ENCODE results near the gene PICALM.

- TF ChIP-seq CTCF (IDR thresholded peaks at IDR 0.05; ENCODE audit: borderline replicate concordance, extremely low read depth, low read length, poor library complexity, severe bottlenecking) (no peak), EZH2 (IDR thresholded peaks at IDR 0.05; ENCODE audit: borderline replicate concordance, low read depth, low read length, severe bottlenecking) (no peak)
Observed at GRCh38 chr11:85930879-85931366, 138.0 kb downstream of the PICALM start.
